HG03558 (cell line): Measurements from ENCODE around the gene PLCH2.
"Not testable (repeated sequence)": the region's sequence is repeated elsewhere in the genome, so short reads cannot be mapped to it uniquely, and the experiment has no call there.

Source experiments
- ATAC-seq: cut with Tn5 transposase; IDR thresholded peaks from one replicate; pipeline ENCODE4 v1.9.1; 2021; ENCODE audit warnings: moderate number of reproducible peaks; ENCODE audit not compliant: unreplicated experiment; ENCODE audit errors: extremely low read depth

Gene PLCH2

DNA sequence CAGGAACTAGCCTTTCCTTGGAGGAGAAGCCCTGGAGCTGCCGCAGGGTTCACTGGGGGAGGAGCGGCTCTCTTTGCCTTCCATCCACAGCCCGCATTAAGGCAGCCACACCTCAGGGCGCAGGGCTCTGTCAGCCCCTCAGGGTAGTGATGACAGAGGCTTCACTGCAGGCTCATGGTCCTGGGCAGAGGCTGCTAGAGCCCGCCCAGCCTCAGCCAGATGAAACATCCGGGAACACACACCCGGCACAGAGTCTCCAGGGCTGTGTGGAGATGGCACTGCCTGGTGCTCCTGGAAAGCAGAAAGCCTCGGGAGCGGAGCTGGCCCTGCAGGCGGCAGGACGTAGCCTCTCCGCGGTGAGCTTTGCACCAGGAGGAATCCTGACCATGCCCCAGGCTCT, 34.3 kb upstream of the PLCH2 start:
- ATAC-seq: no peak

DNA sequence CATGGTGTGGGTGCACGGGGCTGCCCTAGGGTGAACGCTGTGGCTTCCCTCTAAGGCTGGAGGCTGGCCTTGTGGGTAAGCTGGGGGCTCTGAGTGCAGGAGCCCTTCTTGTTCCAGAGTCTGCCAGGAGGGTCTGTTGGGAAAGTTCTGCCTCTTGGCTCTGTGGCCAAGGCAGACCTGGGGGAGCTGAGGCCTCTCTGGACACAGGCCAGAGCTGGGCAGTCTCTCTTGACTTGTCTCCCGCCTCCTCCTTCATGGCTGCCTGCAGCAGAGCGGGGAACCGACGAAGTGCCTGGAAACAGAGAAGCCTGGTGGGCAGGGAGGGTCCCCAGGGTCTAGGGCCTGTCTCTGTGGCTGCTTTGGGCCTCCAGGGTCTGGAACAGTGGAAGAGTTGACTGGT, 33.4 kb upstream of the PLCH2 start:
- ATAC-seq: no peak

DNA sequence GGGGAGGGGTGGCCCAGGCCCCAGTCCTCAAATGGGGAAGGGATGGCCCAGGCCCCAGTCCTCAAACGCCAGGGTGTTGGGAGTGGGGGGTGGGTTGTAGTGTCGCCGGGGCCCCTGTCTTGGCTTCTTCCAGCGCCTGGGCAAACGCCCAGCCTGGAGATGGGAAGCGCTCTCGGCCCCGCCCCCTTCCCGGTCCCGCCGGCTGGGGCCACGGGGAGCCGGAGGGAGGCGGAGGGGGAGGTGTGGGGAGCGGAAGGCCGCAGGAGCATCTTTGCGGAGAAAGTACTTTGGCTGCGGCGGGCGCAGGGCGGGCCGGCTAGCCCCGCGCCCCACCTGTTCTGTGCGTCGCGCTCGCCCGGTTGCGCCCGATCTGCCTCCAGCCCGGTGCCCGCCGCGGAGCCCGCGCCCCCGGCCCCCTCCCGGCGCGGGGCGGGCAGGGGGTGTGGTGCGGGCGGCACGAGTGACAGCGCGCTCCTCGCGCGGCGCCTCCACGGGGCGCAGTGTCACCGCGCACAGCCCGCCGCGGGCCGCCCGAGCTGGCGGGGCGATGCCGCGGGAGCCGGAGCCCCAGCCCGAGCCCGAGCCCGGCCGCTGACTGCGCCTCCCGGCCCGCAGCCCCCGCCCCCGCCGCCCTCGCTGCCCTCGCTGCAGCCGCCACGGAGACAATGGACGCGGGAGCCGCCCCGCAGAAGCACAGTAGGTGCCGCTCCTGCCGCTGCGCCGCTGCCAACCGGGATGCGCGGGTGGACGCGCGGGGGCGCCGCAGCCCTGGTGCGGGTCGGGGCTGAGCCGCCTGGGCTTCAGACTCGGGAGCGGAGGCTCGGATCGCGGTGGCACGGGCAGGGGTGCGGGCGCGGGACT, 32.6 kb upstream of the PLCH2 start:
- ATAC-seq: no peak

DNA sequence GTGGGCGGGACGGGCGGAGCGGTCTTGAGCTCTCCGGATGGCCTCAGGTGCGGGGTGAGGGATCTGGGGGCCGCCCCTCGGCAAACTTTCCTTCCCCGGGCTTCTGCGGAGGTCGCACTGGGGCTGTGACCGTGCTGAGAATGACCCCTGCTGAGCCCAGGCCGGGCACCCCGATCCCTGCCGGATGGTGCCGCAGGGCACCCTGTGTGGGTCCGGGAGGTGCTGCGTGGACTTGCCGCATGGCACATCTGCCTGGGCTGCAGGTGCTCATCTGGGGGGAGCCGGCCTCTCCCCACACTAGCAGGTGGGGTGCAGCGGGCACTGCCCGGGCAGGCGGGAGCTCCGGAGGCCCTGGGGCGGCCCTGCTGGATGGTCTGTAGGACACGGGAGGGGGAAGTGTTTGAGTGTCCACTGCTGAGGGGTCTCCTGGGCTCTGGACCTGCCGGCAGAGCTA, 31.9 kb upstream of the PLCH2 start:
- ATAC-seq: no peak

DNA sequence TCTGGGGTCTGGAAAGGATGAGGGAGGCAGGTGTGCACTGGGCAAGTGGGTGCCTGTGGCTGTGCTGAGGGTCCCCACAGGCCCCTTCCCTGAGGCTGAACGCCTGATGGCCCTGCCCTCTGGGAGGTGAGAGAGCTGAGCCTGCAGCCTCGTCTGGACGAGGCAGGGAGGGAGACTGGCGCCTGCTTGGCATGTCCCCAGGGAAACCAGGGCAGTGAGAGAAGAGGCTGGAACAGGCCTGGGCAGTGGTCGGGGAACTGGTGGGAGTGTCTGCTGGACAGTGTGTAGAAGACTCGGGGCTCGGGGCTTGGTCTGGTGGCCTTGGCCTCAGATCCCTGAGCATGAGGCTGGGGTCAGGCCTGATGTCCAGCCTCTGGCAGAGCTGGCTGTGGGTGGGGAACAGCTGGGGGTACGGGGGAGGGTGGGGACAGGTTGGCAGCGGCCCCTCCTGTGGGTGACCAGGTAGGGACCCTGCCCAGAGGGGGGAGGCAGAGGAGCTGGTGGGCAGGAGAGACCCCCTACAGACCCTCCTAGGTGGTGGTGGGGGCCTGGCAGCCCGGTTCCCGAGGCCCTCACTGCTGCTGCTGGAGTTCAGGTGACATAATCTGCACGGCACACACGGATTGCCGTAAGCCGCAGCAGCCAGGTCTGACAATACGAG, 30.8 kb upstream of the PLCH2 start:
- ATAC-seq: no peak

DNA sequence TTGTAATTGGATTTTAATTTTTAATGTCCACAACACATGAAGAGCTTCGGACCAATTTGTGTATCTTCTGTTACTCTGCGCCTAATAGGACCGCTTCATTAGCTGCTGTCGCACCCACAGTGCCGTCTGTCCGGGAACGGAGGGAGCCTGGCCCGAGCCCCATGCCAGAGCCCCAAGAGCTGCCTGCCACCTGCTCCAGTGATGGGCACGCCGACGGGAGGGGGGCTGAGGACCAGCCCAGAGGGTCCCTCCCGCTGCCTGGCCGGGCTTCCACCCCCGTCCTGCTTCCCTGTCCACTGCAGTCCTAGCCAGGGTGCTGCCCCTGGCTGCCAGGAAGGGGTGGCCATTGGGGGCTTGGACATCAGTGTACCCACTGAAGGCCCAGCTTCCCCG, 30.3 kb upstream of the PLCH2 start:
- ATAC-seq: no peak

DNA sequence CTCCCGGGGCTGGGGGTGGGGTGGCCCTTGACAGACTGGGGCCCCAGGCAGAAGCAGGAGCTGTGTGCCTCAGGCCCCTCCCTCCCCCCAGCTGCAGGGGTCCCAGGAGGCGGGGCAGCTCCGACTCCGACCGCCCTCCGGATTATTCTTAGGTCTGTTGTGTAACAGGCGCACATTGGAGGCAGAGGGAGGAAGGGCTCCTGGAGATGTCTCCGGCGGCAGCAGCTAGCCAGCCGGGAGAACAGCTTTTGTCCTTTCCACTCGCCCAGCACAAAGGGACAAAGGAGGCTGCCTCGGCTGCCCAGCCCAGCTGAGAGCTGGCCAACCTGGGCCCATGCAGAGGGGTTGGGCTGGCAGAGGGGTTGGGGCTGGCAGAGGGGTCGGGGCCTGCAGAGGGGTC, 29.7 kb upstream of the PLCH2 start:
- ATAC-seq: no peak

DNA sequence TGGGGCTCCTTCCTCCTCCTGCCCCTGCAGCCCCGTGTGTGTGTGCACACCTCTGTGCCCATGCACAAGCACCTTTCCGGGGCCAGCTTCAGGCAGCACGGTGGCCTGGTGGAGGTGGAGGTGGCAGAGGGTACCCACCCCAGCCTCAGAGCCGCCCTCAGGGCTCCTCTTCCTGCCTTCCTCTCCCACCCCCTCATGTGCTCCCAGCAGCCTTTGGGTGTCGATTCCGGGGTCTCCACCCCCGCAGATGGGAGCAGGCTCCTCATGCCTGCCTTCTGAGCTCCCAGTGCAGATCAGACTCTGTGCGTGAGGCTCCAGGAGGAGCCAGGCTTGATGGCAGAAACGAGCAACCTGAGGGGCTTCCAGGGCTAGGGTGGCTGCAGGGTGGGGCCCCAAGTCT, 29.2 kb upstream of the PLCH2 start:
- ATAC-seq: no peak

DNA sequence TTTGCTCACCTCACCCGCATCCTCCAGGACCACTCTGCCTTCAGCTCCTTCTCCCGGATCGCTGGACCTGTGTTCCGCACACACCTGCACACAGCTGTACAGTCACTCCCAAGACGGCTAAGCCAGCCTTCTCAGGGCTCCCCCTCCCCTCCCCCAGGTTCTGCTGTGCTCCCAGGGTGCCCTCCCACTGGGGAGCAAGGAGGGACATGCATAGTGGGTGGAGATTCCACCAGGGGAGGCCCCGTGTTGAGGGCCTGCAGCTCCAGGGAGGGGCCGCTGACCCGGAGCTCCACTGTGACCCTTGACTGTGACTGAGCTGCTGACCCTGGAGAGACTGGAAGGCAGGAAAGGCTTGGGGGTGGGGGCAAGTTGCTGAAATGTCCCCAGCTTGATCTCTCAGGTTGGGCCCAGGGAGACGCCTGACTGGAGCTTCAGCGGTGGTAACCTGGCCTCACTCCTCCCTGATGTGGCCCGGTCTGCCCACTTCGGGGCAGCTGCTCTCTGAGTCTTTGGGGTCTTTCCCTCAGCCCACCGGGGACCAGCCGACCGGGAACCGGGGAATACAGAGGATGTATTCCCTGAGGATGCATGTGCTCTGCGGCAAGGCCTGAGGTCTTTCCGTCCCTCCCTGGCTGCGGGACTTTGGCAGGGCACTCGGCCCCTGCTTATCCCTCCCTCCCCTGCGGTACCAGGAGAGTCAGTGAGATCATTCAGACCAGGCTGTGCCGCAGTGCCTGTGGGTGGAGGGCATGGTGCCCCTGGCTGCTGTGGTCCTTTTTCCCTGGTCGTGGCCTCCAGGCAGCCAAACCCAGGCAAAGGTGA, 28.6 kb upstream of the PLCH2 start:
- no peak for ATAC-seq

DNA sequence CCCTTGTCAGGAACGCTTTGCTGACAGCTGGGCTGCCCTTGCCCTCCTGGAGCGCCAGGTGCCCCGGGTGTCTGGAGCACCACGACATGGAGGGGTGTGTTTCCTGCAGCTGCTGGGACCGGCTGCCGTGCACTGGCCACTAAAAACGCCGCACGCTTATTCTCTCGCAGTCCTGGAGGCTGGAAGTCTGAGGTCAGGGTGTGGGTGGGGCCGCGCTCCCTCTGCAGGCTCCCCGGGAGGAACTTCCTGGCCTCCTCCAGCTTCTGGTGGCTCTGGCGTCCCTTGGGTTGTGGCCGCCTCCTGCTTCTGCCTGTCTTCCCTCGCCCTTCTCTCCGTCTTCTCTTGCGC, 28.0 kb upstream of the PLCH2 start:
- ATAC-seq: no peak

DNA sequence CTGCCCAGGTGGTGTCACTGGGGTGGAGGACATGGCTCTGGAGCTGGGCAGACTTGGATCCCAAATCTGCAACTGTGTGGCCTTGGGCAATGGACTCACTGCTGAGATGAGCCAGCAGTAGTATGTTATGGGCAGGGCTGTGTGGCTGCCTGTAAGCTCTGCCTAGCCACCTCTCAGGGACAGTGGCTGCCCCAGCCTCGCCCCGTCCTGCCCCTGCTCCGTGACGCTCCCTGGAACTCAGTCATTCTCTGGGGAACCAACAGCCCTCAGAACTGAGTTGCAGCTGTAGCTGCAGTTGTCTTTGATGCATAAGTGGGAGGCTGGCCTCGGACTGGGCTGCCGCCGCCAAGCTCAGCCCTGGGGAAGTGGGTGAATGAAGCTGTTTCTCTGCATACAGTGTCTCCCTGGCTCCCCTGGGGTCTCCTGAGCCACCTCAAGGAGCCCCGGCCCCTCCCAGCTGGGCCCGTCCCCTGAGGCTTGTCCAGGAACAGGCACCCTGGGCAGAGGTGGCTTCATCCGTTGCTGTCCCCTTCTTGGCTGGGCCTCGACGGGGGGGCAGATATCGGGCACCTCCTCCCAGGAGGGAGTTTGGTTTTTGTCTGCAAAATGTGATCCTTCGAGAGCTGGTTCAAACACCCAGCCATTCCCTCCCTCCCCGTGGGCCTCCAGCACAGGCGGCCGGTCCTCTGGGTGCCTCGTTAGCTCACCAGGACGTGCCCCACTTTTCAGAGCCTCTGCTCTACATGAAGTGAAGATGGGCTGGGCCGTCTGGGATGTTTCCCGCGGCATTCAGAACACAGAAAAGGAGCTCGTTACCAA, 26.2 kb upstream of the PLCH2 start:
- ATAC-seq: no peak

DNA sequence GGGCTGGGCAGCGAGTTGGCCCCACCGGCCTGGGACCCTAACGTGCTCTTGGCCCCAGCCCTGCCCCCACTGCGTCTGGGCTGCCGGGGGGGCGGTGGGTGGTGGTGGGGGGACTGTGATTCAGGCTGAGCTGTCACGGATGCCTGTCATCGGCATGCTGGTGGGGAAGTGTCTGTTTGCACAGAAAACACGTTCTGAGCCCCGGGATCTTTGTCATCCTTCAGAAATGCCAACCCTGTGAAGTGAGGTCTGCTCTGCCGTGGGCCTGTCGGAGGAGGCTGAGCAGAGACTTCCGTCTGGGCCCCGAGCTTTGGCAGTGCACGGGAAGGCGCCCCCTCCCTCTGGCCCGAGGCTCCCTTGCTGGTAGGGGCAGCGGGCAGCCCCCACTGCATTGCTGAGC, 24.3 kb upstream of the PLCH2 start:
- ATAC-seq: no peak

DNA sequence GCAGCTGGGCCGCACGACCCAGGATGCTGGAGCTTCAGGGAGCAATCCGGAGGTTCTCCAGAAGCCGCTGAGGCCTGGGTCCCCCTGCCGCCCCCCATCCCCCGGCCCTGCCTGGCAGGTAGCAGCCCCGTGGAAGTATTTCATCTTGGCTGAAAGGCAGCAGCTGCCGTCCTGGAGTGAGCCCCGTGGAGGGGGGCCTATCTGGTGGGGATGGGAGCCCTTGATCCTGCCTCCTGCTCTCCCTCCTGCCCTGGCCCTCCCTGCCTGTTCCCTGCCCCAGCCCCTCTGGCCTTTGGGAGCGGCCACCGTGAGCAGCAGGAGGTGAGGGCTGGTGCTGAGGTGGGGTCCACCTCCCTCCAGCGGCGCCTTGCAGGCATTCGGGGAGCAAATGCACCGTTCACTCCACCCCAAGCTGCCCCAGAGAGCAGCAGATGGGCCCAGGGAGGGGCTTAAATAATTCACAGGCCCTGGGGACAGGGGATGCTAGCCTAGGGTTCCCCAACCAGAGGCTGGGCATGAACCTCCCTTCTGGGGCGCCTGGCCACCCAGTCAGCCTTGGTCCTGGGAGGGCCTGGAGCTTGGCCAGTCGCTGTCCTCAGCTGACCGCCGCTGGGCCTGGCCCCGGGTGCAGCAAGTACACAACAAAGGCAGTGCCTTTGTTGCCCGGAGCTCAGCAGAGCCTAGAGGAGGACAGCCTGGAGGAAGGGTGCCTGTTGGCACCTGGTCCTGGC, 23.7 kb upstream of the PLCH2 start:
- no peak for ATAC-seq

DNA sequence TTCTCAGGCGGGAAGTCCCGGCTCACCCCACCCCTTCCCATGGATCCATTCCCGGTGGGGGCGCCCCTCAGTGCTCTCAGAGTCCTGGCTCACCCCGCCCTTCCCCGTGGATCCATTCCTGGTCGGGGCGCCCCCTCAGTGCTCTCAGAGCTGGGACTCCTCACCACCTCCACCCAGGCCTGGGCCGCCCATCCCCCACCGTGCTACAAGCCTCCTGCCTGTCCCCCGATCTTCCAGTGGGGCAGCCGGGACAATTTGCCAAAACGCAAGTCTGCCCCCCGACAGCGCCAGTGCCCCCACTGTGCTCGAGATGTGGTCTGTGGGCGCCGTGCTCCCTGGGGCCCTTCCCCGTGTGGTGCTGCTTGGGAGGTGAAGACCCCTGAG, 23.2 kb upstream of the PLCH2 start:
- ATAC-seq: no peak

DNA sequence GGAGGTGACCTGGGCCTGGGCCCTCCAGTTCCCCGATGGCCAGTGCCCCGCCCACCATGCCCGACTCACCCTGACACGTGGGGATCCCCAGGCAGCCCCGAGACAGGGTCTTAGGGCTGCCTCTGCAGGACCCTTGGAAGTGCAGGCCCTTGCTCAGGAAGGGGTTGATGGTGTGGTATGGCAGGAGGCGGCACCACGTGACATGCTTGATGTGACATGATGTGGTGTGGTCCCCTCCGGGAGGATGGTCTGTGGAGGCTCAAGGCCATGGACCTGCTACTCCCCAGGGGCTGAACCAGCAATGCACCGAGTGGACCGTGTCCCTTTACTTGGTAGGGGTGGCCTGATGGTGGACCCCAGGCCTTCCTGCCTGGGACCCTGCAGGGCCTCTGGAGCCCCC, 21.9 kb upstream of the PLCH2 start:
- ATAC-seq: no peak

DNA sequence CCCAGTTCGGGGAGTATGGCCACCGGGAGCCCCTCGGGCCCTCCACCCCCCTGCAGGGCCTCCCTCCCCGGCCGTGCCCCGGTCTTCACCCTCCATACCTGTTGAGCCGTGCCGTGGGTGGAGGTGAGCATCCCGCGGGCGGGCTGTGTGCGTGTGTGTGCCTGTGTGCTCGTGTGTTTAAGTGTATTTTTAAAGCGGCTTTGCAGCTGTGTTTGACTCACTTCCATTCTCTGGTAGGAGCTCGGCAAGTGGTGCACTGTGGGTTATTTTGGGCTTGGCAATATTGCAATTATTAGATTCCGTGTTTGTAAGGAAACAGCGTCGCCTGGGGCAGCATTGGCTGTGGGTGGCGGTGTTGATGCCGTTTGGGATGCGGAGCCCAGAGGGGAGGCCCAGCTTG, 20.3 kb upstream of the PLCH2 start:
- no peak for ATAC-seq

DNA sequence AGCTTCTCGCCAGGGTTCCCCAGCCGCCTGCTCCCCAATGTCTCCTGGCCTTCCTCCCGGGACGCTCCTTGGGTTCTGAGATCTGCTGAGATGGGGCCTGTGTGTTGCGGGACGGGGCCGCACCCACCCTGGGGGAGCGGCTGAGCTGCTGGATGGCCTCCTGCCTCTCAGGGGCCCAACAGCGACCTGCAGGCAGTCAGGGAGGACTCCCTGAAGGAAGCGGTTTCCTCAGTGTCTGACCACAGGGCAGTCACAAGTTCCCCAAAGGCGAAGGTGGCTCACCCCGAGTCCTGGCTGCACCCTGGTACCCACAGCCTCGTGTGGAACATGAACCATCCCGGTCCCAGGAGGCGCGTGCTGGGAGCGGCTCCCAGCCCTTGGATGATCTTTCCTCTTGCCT, 18.6 kb upstream of the PLCH2 start:
- no peak for ATAC-seq

DNA sequence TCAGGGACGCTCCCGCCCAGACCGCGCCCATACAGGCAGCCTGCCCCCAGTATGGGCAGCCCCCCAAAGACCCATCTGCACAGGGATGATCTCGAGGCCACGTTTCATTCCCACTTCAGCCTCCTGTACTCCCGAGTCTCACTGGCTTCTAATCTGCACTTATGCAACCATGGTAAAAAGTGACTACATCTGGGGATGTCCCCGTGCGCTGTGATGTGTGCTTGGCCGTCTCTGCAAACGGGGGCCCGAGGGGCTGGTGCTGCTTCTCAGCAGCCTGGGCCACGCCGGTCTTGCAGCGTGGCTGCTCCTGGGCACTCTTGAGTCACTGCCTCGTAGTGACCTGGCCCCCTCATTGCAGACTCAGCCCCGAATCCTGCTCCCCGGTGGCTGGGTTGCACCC, 17.4 kb upstream of the PLCH2 start:
- ATAC-seq: no peak

DNA sequence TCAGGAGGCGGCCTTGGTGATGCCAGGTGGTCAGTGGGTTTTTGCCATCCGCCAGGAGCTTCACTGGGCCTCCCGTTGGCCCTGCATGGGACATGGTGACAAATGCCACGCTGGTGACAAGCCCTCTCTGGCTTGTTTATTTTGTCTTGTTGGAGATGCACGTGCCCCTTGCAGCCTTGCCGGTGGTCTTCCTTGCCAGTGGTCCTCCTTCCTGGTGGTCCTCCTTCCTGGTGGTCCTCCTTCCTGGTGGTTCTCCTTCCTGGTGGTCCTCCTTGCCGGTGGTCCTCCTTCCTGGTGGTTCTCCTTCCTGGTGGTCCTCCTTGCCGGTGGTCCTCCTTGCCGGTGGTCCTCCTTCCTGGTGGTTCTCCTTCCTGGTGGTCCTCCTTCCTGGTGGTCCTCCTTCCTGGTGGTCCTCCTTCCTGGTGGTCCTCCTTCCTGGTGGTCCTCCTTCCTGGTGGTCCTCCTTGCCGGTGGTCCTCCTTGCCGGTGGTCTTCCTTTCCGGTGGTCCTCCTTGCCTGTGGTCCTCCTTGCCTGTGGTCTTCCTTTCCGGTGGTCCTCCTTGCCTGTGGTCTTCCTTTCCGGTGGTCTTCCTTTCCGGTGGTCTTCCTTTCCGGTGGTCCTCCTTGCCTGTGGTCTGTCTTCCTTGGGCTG, 16.9 kb upstream of the PLCH2 start:
- ATAC-seq: not testable (repeated sequence)
